GM23338 (cell line): ENCODE results near the gene RNF150. TPM values are rescaled to one million over a fixed set of nuclear protein-coding genes. Genes with fewer than 3 reads are reported as not detected.

Experiments
- ATAC-seq: fragments of 200-7000 bp; cut with Tn5 transposase; 3 replicates; pipeline ENCODE4 v1.9.1; 2020
- DNase-seq: peaks from one replicate; pipeline ENCODE4 v3.0.0-alpha.2; 2015; ENCODE audit warnings: low spot score
- H2AFZ ChIP-seq: fragments of 200-600 bp; sonication (generic); 2 replicates; pipeline ENCODE4 v1.8.0; 2016; ENCODE audit warnings: antibody characterized with exemption, mild to moderate bottlenecking, moderate library complexity
- H3F3A ChIP-seq: fragments of 200-600 bp; sonication (generic); replicated peaks from 2 replicates; pipeline ENCODE4 v1.8.0; 2017; ENCODE audit warnings: antibody characterized with exemption, mixed run types, low read depth
- H3K27ac ChIP-seq: fragments of 200-600 bp; sonication (generic); 2 replicates; pipeline ENCODE4 v1.6.1; 2016; ENCODE audit warnings: low read depth
- H3K27me3 ChIP-seq: fragments of 200-600 bp; sonication (generic); 2 replicates; pipeline ENCODE4 v1.8.0; 2016; ENCODE audit warnings: mild to moderate bottlenecking, mixed run types, moderate library complexity; ENCODE audit not compliant: insufficient read depth
- H3K36me3 ChIP-seq: fragments of 200-600 bp; sonication (generic); 2 replicates; pipeline ENCODE4 v1.8.0; 2016; ENCODE audit warnings: mild to moderate bottlenecking; ENCODE audit not compliant: insufficient read depth
- H3K4me1 ChIP-seq: fragments of 200-600 bp; sonication (generic); 2 replicates; pipeline ENCODE4 v1.8.0; 2016; ENCODE audit warnings: mild to moderate bottlenecking, moderate library complexity; ENCODE audit not compliant: insufficient read depth
- H3K4me2 ChIP-seq: fragments of 200-600 bp; sonication (generic); 2 replicates; pipeline ENCODE4 v1.7.1; 2017; ENCODE audit warnings: mixed run types
- H3K4me3 ChIP-seq: fragments of 200-600 bp; sonication (generic); 2 replicates; pipeline ENCODE4 v1.6.1; 2016; ENCODE audit warnings: mixed run types
- H3K79me2 ChIP-seq: fragments of 200-600 bp; sonication (generic); replicated peaks from 2 replicates; pipeline ENCODE4 v1.8.0; 2017; ENCODE audit warnings: mild to moderate bottlenecking; ENCODE audit not compliant: insufficient read depth
- H3K9me2 ChIP-seq: fragments of 200-600 bp; sonication (generic); 2 replicates; pipeline ENCODE4 v1.8.0; 2017; ENCODE audit not compliant: insufficient read depth
- H4K20me1 ChIP-seq: fragments of 200-600 bp; sonication (generic); replicated peaks from 2 replicates; pipeline ENCODE4 v1.8.0; 2017; ENCODE audit warnings: mild to moderate bottlenecking; ENCODE audit not compliant: insufficient read depth
- H3K27ac Mint-ChIP-seq: 2 replicates; pipeline ENCODE4 v1.8.0; 2020; ENCODE audit warnings: inconsistent platforms, mild to moderate bottlenecking, moderate library complexity, mixed read lengths
- H3K27me3 Mint-ChIP-seq: 3 replicates; pipeline ENCODE4 v1.8.0; 2022; ENCODE audit warnings: low read depth, mild to moderate bottlenecking, moderate library complexity, mixed read lengths, inconsistent platforms; ENCODE audit not compliant: insufficient read depth, poor library complexity
- H3K36me3 Mint-ChIP-seq: 3 replicates; pipeline ENCODE4 v1.8.0; 2021; ENCODE audit warnings: low read depth, mild to moderate bottlenecking, inconsistent platforms, moderate library complexity, mixed read lengths
- H3K4me1 Mint-ChIP-seq: 3 replicates; pipeline ENCODE4 v1.8.0; 2020; ENCODE audit warnings: mild to moderate bottlenecking, inconsistent platforms, mixed read lengths
- H3K4me3 Mint-ChIP-seq: 3 replicates; pipeline ENCODE4 v1.8.0; 2021; ENCODE audit warnings: moderate library complexity, mild to moderate bottlenecking, inconsistent platforms, mixed read lengths
- H3K9me3 Mint-ChIP-seq: 3 replicates; pipeline ENCODE4 v1.8.0; 2020; ENCODE audit warnings: moderate library complexity, mild to moderate bottlenecking, inconsistent platforms, mixed read lengths
- CREB1 ChIP-seq: fragments of 250-450 bp; sonication (Bioruptor Pico); IDR thresholded peaks from 2 replicates; pipeline ENCODE4 v1.5.0; 2020; ENCODE audit warnings: low read depth, mild to moderate bottlenecking, moderate library complexity
- CTCF ChIP-seq, 2 experiments: fragments of 200-600 bp in 1 of 2; sonication (generic) in 1 of 2; conservative IDR thresholded peaks; 2 replicates each; pipeline versions ENCODE4 v1.5.1 to v1.6.1; 2016 to 2017; ENCODE audit warnings: antibody characterized with exemption in 2 of 2, low read depth in 2 of 2, mild to moderate bottlenecking in 2 of 2, moderate library complexity in 1 of 2
- ETS1 ChIP-seq: IDR thresholded peaks from 2 replicates; pipeline ENCODE4 v1.6.1; 2016; ENCODE audit warnings: antibody characterized with exemption
- EZH2 ChIP-seq: fragments of 200-600 bp; sonication (generic); IDR thresholded peaks from one replicate; pipeline ENCODE4 v1.8.0; 2017; ENCODE audit warnings: antibody characterized with exemption, mild to moderate bottlenecking, low read depth; ENCODE audit not compliant: unreplicated experiment
- EZH2phosphoT487 ChIP-seq: fragments of 200-600 bp; sonication (generic); IDR thresholded peaks from one replicate; pipeline ENCODE4 v1.8.1; 2018; ENCODE audit warnings: antibody characterized with exemption; ENCODE audit not compliant: unreplicated experiment
- JUNB ChIP-seq: IDR thresholded peaks from one replicate; pipeline ENCODE4 v1.6.1; 2016; ENCODE audit warnings: antibody characterized with exemption; ENCODE audit not compliant: unreplicated experiment
- NANOG ChIP-seq: IDR thresholded peaks from 2 replicates; pipeline ENCODE4 v1.6.1; 2016; ENCODE audit warnings: antibody characterized with exemption, borderline replicate concordance
- POLR2AphosphoS5 ChIP-seq: IDR thresholded peaks from 2 replicates; pipeline ENCODE4 v1.6.1; 2016; ENCODE audit warnings: antibody characterized with exemption, low read depth
- REST ChIP-seq: IDR thresholded peaks from one replicate; pipeline ENCODE4 v1.6.1; 2018; ENCODE audit warnings: antibody characterized with exemption; ENCODE audit not compliant: unreplicated experiment
- STAT1 ChIP-seq: IDR thresholded peaks from one replicate; pipeline ENCODE4 v1.6.1; 2016; ENCODE audit warnings: antibody characterized with exemption; ENCODE audit not compliant: unreplicated experiment
- ZNF114 ChIP-seq: fragments of 250-450 bp; sonication (Bioruptor Pico); IDR thresholded peaks from 2 replicates; pipeline ENCODE4 v1.5.0; 2020; ENCODE audit warnings: mild to moderate bottlenecking, moderate library complexity
- ZNF331 ChIP-seq: fragments of 250-450 bp; sonication (Bioruptor Pico); IDR thresholded peaks from 2 replicates; pipeline ENCODE4 v1.5.0; 2020; ENCODE audit warnings: low read depth, mild to moderate bottlenecking, moderate library complexity
- ZNF462 ChIP-seq: fragments of 250-450 bp; sonication (Bioruptor Pico); IDR thresholded peaks from 2 replicates; pipeline ENCODE4 v1.5.0; 2020; ENCODE audit warnings: mild to moderate bottlenecking, moderate library complexity
- polyA plus RNA-seq: library from polyadenylated mRNA; unstranded; fragments of >200 nt; fragmentation: Nextera tagmentation; extraction: Ambion mirVana; gene quantifications from 2 replicates; pipeline ENCODE4 v1.2.1, GENCODE V29; 2016
- total RNA-seq: library from RNA; depleted of rRNA; stranded (reverse); fragments of >200 nt; shearing (Covaris generic); gene quantifications from 2 replicates; pipeline ENCODE4 v1.2.3, GENCODE V29; 2014

The RNF150 gene
- total and polyA plus RNA-seq, 2 experiments from 2014 or later = 1.3 to 6.1 TPM

GRCh38 chr4:141035920-141036319, 97.3 kb downstream of the RNF150 start:
- H3K36me3 ChIP-seq = no peaks in the 10 kb centered on the region
- H3K27ac Mint-ChIP-seq = no peak overlapping the region
- H3F3A ChIP-seq = no peaks in the 10 kb centered on the region
- peaks cover 6% of the 10 kb centered on the region; the same call in 1 of the 3 replicates for H3K36me3 Mint-ChIP-seq
- H2AFZ ChIP-seq = no peak overlapping the region
- no peak for DNase-seq
- H3K4me1 Mint-ChIP-seq = no peaks in the 10 kb centered on the region; the same call in 2 of the 3 replicates
- H3K27me3 ChIP-seq = no peaks in the 10 kb centered on the region
- H3K27ac ChIP-seq = no peak overlapping the region
- no peak overlapping the region for H3K4me3 Mint-ChIP-seq
- H3K4me2 ChIP-seq = no peak overlapping the region
- H4K20me1 ChIP-seq = no peaks in the 10 kb centered on the region
- H3K4me1 ChIP-seq = no peaks in the 10 kb centered on the region
- peaks cover 7% of the 10 kb centered on the region; the same call in 2 of the 3 replicates for H3K9me3 Mint-ChIP-seq
- H3K9me2 ChIP-seq = no peaks in the 10 kb centered on the region
- TF ChIP-seq POLR2AphosphoS5 = no peak
- no peak for TF ChIP-seq ETS1
- TF ChIP-seq NANOG = no peak
- TF ChIP-seq EZH2 = no peak
- no peak for TF ChIP-seq EZH2phosphoT487
- no peak for TF ChIP-seq JUNB
- no peak for TF ChIP-seq REST
- no peak for TF ChIP-seq CREB1 (CRISPR knock-in tag)
- TF ChIP-seq ZNF331 = no peak
- no peak for TF ChIP-seq STAT1
- TF ChIP-seq ZNF114 (CRISPR knock-in tag) = no peak
- TF ChIP-seq CTCF (conservative IDR thresholded peaks at IDR 0.05; ENCODE audit: low read depth in 2 of 2) = no peak
- no peak for TF ChIP-seq ZNF462 (CRISPR knock-in tag)
- H3K27me3 Mint-ChIP-seq = no peaks in the 10 kb centered on the region
- H3K79me2 ChIP-seq = no peaks in the 10 kb centered on the region
- no peak for ATAC-seq
- H3K4me3 ChIP-seq = no peak overlapping the region
